LNCAP (cell line): ENCODE data around the gene CNNM4.

Experiments
- CTCF ChIP-seq: fragments of 450-650 bp; IDR thresholded peaks from 2 replicates; pipeline ENCODE4 v1.5.1; 2017; ENCODE audit warnings: mild to moderate bottlenecking

Gene CNNM4

GRCh38 chr2:96747061-96747617 lies 13.6 kb upstream of the CNNM4 start:
- TF ChIP-seq CTCF: no peak

GRCh38 chr2:96751800-96752199 lies 8.9 kb upstream of the CNNM4 start:
- no peak for TF ChIP-seq CTCF

GRCh38 chr2:96753661-96754282 lies 6.9 kb upstream of the CNNM4 start:
- TF ChIP-seq CTCF: no peak

GRCh38 chr2:96754317-96754716 lies 6.4 kb upstream of the CNNM4 start:
- no peak for TF ChIP-seq CTCF

- TF ChIP-seq CTCF: no peak
Observed at GRCh38 chr2:96756788-96757476, 3.8 kb upstream of the CNNM4 start.

- no peak for TF ChIP-seq CTCF
Observed at GRCh38 chr2:96757477-96757860, 3.2 kb upstream of the CNNM4 start.

GRCh38 chr2:96758987-96759386 lies 1.7 kb upstream of the CNNM4 start:
- TF ChIP-seq CTCF: no peak
